Cardiac muscle cell (in vitro differentiated cells and primary cell): ENCODE results near the gene SOX6. TPM values are rescaled to one million over a fixed set of nuclear protein-coding genes. Genes with fewer than 3 reads are reported as not detected.

Experiments
- DNase-seq, 2 donors: peaks; one replicate each; pipeline versions ENCODE4 v3.0.0 to v3.0.0-alpha.2; 2010 to 2017; ENCODE audit warnings: low read depth in 1 of 2, low spot score in 1 of 2
- H3K27ac ChIP-seq: fragments of 200-600 bp; sonication (generic); 2 replicates; pipeline ENCODE4 v1.5.1; 2016
- H3K27me3 ChIP-seq: fragments of 200-600 bp; sonication (generic); 2 replicates; pipeline ENCODE4 v1.6.0; 2016; ENCODE audit warnings: control low read depth
- H3K36me3 ChIP-seq: fragments of 200-600 bp; sonication (generic); 2 replicates; pipeline ENCODE4 v1.5.1; 2016; ENCODE audit warnings: control low read depth
- H3K4me1 ChIP-seq: fragments of 200-600 bp; sonication (generic); 2 replicates; pipeline ENCODE4 v1.8.1; 2017; ENCODE audit warnings: low read depth, mild to moderate bottlenecking, mixed run types
- H3K4me3 ChIP-seq: fragments of 200-600 bp; sonication (generic); 2 replicates; pipeline ENCODE4 v1.5.1; 2016; ENCODE audit warnings: mild to moderate bottlenecking
- H3K9me3 ChIP-seq: fragments of 200-600 bp; sonication (generic); 2 replicates; pipeline ENCODE4 v1.5.1; 2017; ENCODE audit warnings: low read depth, mild to moderate bottlenecking, control low read depth
- polyA plus RNA-seq: library from polyadenylated mRNA; unstranded; fragments of >200 nt; fragmentation: Nextera tagmentation; extraction: Ambion mirVana; gene quantifications from 2 replicates; pipeline ENCODE4 v1.2.1, GENCODE V29; 2016
- total RNA-seq: library from RNA; depleted of rRNA; stranded (reverse); fragments of >200 nt; gene quantifications from 2 replicates; pipeline ENCODE4 v1.2.3, GENCODE V29; 2016
- TF ChIP-seq, protein P1 (sequence below): IDR thresholded peaks from 2 replicates; pipeline ENCODE4 v1.5.1; 2012; ENCODE audit warnings: low read depth, mild to moderate bottlenecking, low read length

Gene SOX6
- total and polyA plus RNA-seq, 2 experiments from 2014 or later = 7.0 to 9.6 TPM

DNA sequence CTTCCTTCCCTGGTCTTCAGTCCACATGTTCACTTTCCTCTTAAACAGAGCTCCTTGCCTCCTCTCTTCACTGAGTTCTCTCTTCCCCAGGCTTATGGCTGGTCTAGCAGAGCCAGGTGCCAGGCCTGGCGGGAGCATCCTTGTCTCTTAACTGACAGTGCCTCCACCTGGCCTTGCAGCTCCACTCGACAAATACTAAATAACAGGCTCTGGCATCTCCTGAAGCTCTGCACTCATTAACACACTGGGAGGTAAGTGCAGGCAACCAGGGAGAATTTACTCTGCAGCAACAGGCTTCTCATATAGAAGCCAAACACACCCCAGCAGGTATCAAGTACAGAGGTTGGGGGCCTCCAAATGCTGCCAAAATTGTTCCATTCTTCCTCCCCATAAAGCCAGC is 438.1 kb downstream of the SOX6 start:
- H3K36me3 ChIP-seq = no peaks in the 10 kb centered on the region
- H3K27me3 ChIP-seq = no peaks in the 10 kb centered on the region
- H3K9me3 ChIP-seq = no peaks in the 10 kb centered on the region
- H3K4me3 ChIP-seq = no peak overlapping the region
- TF ChIP-seq, protein P1, sequence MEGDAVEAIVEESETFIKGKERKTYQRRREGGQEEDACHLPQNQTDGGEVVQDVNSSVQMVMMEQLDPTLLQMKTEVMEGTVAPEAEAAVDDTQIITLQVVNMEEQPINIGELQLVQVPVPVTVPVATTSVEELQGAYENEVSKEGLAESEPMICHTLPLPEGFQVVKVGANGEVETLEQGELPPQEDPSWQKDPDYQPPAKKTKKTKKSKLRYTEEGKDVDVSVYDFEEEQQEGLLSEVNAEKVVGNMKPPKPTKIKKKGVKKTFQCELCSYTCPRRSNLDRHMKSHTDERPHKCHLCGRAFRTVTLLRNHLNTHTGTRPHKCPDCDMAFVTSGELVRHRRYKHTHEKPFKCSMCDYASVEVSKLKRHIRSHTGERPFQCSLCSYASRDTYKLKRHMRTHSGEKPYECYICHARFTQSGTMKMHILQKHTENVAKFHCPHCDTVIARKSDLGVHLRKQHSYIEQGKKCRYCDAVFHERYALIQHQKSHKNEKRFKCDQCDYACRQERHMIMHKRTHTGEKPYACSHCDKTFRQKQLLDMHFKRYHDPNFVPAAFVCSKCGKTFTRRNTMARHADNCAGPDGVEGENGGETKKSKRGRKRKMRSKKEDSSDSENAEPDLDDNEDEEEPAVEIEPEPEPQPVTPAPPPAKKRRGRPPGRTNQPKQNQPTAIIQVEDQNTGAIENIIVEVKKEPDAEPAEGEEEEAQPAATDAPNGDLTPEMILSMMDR = no peak
- H3K4me1 ChIP-seq = peaks cover 6% of the 10 kb centered on the region
- DNase-seq = no peak
- H3K27ac ChIP-seq = no peak overlapping the region
